HUES64 (cell line): ENCODE results near the gene SURF1.

ENCODE experiments used
- H3K27ac ChIP-seq: 2 replicates; pipeline ENCODE4 v1.7.0; 2013; ENCODE audit warnings: low read depth, low read length, inconsistent platforms
- H3K27me3 ChIP-seq: 2 replicates; pipeline ENCODE4 v1.6.1; 2013; ENCODE audit warnings: mild to moderate bottlenecking, low read length; ENCODE audit not compliant: insufficient read depth
- H3K36me3 ChIP-seq: 2 replicates; pipeline ENCODE4 v1.6.1; 2013; ENCODE audit warnings: mild to moderate bottlenecking, low read length; ENCODE audit not compliant: insufficient read depth
- H3K4me1 ChIP-seq: 2 replicates; pipeline ENCODE4 v1.6.1; 2013; ENCODE audit warnings: mild to moderate bottlenecking, low read length, moderate library complexity; ENCODE audit not compliant: insufficient read depth
- H3K4me3 ChIP-seq: 2 replicates; pipeline ENCODE4 v1.5.1; 2013; ENCODE audit warnings: mild to moderate bottlenecking, low read length, moderate library complexity
- H3K9ac ChIP-seq: 2 replicates; pipeline ENCODE4 v1.6.1; 2013; ENCODE audit warnings: mild to moderate bottlenecking, low read depth, low read length
- H3K9me3 ChIP-seq: 2 replicates; pipeline ENCODE4 v1.6.1; 2013; ENCODE audit warnings: low read depth, low read length; ENCODE audit not compliant: insufficient read depth
- WGBS: fragments of 150-250, 120-280 bp; methylation state at CpG from one replicate; pipeline ENCODE4 v1.1.7; 2013; ENCODE audit warnings: missing lambda C conversion rate; 5-methylcytosine and 5-hydroxymethylcytosine counted together

Gene SURF1

DNA sequence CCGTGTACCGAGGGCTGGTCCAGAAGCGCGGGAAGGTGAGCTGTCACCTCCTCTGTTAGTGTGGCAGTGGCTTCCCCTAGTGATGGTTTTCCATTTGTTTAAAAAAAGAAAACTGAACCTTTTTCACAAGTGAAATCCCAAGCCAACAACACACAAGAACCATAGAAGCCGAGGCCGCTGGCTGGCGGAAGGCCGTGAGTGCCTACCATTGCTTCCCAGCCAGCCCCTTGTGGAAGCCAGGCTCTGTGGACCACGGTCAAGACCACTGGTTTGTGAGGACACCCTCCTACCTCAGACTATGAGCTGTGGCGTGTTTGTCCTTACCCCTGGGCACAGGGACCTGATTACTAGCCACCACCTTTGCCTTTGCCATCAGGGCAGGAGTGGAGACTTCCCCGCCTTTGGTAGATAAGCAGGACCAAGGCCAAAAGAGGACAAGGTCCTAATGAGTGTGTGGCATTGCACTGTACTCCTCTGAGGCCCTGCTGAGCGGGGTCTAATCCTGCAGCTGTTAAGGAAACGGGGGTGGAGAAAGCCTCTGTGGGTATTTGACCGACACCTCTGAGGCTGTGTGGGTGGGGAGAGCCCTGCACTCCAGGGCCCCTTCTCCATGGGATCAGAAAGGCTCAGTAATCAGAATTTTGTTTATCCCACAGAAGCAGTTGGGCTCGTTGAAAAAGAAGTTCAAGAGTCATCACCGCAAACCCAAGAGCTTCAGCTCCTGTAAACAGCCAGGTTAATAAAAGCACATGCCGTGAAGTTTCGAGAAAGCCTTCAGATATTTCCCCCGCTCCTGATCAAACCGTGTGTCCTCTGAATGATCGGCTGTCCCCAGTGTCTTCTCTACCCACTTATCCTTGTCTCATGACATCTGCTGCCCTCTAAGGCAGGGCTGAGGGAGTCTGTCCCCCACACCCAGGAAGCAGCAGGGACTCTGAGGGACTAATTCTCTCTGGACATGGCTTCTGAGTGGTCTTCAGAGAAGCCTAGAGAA is 4.4 kb upstream of the SURF1 start:
- Histone ChIP-seq H3K36me3 (peaks cover 73% of the 10 kb centered on the region), H3K27ac (no peak overlapping the region), H3K9ac (no peak overlapping the region), H3K4me3 (no peak overlapping the region), H3K9me3 (no peaks in the 10 kb centered on the region), H3K27me3 (no peaks in the 10 kb centered on the region), H3K4me1 (peaks cover 7% of the 10 kb centered on the region)
- 94% methylated on average over 21 of the region's 21 CpGs for WGBS

DNA sequence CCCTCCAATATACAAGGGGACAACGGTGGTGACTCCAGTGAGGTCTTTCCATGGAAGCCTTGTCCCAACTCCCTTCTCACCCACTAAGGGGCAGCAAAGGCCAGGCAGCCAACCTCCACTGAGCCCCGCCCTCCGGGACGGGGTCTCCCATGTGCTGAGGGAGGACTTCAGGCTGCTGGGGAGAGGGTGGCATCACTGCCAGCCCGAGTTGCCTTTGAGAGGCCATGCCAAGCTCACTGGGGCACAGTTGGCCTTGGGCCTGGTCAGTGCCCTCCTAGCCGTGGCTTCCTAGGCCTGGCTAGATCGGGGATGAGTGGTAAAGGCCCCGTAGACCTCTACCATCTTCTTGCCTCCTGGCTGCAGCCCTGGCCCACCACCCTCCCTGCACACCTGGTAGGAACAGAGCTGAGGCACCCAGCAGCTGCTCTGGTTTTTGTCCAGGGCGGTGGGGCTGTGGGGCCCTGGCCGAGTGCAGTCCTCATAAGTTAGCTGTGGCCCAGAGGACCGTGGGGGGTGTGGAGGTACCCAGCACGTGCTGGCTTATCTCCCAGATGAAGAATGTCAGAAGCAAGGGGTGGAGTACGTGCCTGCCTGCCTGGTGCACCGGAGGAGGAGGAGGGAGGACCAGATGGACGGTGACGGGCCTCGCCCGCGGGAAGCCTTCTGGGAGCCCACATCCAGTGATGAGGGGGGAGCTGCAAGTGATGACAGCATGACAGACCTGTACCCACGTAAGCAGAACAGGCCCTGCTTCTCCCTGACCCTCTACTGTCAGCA is 3.3 kb upstream of the SURF1 start:
- no peaks in the 10 kb centered on the region for H3K27me3 ChIP-seq
- no peak overlapping the region for H3K9ac ChIP-seq
- H3K4me1 ChIP-seq, result peaks cover 7% of the 10 kb centered on the region
- H3K36me3 ChIP-seq, result peaks cover 62% of the 10 kb centered on the region
- 87% methylated on average over 20 of the region's 20 CpGs for WGBS
- H3K27ac ChIP-seq, result no peak overlapping the region
- no peaks in the 10 kb centered on the region for H3K9me3 ChIP-seq
- no peak overlapping the region for H3K4me3 ChIP-seq

DNA sequence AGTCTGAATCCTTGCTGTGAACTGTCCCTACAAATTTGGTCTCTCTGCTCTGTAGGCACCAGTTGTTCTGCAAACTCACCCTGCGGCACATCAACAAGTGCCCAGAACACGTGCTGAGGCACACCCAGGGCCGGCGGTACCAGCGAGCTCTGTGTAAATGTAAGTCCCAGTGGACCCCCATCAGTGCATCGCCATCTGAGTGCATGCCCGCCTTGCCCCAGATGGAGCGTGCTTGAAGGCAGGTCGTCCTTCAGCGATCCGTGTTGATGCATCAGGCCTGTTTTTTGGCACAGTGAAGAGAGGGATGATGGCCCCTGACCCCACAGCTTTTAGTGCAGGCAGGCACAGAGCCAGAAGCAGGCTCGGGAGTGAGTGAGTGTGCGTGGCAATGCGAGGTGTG is 1.4 kb upstream of the SURF1 start:
- Histone ChIP-seq H3K36me3 (peaks cover 59% of the 10 kb centered on the region), H3K9me3 (no peaks in the 10 kb centered on the region), H3K4me3 (peak overlapping the region; percentile 97), H3K27me3 (no peaks in the 10 kb centered on the region), H3K27ac (no peak overlapping the region), H3K4me1 (peaks cover 7% of the 10 kb centered on the region), H3K9ac (peak overlapping the region; percentile 71; the same call in 1 of the 2 replicates)
- WGBS, result 95% methylated on average over 14 of the region's 14 CpGs

DNA sequence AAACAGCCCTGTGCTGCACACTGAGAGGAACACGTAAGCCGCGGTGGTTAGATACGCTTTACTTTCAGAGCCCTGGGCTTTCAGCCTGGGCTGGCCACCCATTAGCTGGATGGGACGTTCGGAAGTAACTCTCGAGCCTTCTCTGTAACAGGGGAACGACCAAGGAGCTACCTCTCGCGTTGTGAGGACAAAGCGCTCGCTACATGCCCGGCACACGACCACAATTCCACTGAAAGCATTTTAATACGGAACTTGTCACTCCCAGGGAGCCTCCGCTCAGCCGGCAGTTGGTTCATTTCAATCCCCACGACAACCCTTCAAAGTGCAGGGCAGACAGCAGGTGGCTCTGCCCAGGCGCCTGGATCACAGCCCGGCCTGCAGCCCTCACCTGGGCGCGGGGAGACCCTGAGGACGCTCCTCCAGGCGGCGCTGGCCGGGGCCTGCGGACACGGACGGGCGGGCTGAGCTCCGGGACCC is 368 bp downstream of the SURF1 start:
- Histone ChIP-seq H3K27ac (peak overlapping the region; percentile 51), H3K9ac (peak overlapping the region; percentile 95), H3K4me1 (peaks cover 7% of the 10 kb centered on the region), H3K27me3 (no peaks in the 10 kb centered on the region), H3K4me3 (peak overlapping the region; percentile 97), H3K36me3 (peaks cover 58% of the 10 kb centered on the region), H3K9me3 (no peaks in the 10 kb centered on the region)
- WGBS, result 1% methylated on average over 30 of the region's 31 CpGs

DNA sequence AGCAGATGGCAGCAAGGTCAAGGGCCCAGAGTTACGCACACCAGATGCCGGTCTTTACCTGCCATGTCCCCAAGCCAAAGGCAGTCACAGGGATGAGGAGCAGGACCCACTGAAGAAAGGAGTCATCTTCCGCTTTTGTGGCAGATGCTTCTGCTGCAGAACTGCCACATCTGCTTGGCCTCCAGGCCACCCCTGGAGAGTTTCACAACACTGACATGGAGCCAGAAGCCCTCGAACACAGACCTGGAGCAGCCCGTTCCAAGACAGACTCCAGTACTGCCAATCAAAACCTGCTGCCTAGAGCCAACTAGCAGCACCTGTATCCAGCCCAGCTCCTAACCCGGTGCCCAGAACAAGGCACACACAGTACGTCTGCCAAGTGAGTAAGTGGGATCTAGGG is 1.5 kb downstream of the SURF1 start:
- Histone ChIP-seq H3K4me3 (peak overlapping the region; percentile 97; the same call in 1 of the 2 replicates), H3K36me3 (peaks cover 59% of the 10 kb centered on the region), H3K9me3 (no peaks in the 10 kb centered on the region), H3K27ac (no peak overlapping the region), H3K27me3 (no peaks in the 10 kb centered on the region), H3K9ac (0 out of 2 replicates have a peak overlapping the region, but pooled peaks have one; percentile 1), H3K4me1 (peaks cover 7% of the 10 kb centered on the region)
- 94% methylated on average over 7 of the region's 7 CpGs for WGBS

DNA sequence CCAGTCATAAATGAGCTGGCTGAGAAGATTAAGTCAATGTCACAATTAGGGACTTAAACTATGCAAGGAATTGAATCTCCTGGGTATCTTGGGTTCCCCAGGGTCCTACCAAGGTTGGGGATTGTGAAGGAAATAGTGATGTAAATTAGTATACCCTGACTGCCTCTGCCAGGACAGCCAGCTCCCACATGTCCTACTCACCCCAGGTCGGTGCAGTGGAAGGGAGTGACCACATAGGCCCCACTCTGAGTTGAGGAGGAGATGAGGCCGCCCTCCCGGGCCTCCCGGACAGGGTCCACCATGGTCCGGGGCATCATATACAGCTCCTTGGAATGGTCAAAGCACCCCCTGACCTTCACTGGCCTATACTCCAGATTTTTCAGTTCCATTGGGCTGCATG is 2.7 kb downstream of the SURF1 start:
- Histone ChIP-seq H3K27me3 (no peaks in the 10 kb centered on the region), H3K4me3 (no peak overlapping the region), H3K9me3 (no peaks in the 10 kb centered on the region), H3K27ac (no peak overlapping the region), H3K36me3 (peaks cover 66% of the 10 kb centered on the region), H3K4me1 (peaks cover 7% of the 10 kb centered on the region), H3K9ac (no peak overlapping the region)
- WGBS, result 96% methylated on average over 5 of the region's 5 CpGs

DNA sequence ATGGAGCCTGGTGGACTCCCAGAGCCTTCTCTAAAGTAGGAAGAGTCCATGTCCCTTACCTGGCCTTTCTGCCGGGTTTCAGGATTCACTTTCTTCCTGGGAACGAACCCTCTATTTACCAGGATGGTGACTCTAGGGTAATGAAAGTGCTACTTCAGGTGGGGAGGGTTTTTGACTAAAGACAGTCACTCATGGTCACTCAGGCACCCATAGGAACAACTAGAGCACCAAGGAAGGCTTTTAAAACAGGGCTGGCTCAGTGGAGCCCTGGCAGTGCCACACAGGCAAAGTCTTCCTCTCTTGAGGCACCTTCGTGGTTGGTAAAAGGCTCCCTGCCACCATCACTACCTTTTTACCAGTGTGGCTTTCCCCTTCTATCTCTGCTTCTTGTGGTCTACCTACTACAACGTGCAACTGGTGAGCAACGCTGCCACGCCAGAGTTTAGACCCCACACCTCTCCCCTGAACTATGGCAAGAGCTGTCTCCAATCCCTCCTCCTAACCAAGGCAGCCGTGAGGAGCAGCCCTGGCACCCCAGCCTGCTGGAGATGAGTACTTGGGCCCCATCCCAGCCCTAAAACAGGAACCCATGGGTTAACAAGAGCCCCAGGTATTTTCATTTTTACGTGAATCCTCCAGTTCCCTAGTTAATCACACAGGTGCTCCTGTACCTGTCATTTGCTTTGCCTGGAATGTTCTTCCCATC is 3.5 kb downstream of the SURF1 start:
- Histone ChIP-seq H3K27me3 (no peaks in the 10 kb centered on the region), H3K9ac (no peak overlapping the region), H3K4me1 (peaks cover 7% of the 10 kb centered on the region), H3K4me3 (no peak overlapping the region), H3K27ac (peak overlapping the region; percentile 1; the same call in 1 of the 2 replicates), H3K9me3 (no peaks in the 10 kb centered on the region), H3K36me3 (peaks cover 59% of the 10 kb centered on the region)
- whole genome bisulfite sequencing, result 92% methylated on average over 8 of the region's 8 CpGs

DNA sequence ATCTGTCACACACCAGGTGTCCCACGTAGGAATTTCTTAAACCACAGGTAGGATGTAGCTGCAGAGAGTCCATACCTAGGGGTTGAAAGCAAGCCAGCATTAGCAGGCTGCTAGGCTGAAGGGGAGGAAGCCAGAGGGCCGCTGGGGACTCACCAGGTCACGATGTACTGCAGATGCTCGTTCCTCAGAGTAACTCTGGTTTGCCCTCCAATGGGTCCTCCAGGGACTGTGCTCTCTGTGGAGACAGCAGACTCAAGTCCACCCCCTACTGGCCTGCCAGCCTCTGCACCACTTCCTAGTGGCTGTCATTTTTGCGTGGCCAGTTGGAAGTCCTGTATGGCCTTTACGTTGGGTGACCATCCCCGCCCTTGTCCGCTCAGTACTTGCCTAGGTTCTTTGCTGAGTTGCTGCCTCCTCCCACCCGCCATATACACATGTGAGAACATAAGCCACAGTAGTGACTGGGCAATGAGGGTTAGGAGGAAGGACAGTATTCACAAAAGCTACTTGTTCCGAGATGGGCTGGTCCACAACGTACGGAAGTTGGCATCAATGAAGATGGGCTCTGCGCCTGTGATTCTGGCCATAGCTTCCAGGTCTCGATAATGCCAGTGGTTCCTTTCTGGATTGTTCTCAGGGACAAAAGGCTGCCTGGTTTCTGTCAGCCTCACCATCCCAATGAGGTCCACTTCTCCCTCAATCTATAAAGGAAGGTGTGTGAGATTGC is 4.2 kb downstream of the SURF1 start:
- Histone ChIP-seq H3K27ac (peak overlapping the region; percentile 1; the same call in 1 of the 2 replicates), H3K4me1 (0 out of 2 replicates have a peak, but pooled peaks cover under 1% of the 10 kb centered on the region)

DNA sequence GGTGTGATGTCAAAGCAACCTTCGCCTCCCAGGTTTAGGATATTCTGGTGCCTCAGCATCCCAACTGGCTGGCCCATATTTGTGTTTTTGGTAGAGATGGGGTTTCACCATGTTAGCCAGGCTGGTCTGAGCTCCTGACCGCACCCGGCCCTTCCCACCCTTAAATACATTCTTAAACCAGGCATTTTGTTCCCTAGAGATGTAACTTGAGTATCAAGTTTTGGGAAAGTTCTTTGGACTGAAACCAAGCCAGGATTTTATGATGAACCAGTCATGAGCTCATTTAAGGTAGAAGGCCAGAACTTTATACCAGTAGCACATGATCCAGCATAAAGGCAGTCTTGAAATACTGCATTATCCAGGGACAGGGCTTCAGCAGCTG is 4.8 kb downstream of the SURF1 start:
- no peaks in the 10 kb centered on the region for H3K9me3 ChIP-seq
- no peak overlapping the region for H3K9ac ChIP-seq
- 90% methylated on average over 3 of the region's 3 CpGs for WGBS
- H3K4me1 ChIP-seq, result peaks cover 3% of the 10 kb centered on the region
- no peaks in the 10 kb centered on the region for H3K27me3 ChIP-seq
- H3K4me3 ChIP-seq, result no peak overlapping the region
- no peak overlapping the region; the same call in 1 of the 2 replicates for H3K27ac ChIP-seq
- H3K36me3 ChIP-seq, result peaks cover 55% of the 10 kb centered on the region

More for the DNA sequence above, 4.2 kb downstream of the SURF1 start:
- Histone ChIP-seq H3K9me3 (no peaks in the 10 kb centered on the region), H3K4me3 (no peak overlapping the region), H3K9ac (no peak overlapping the region), H3K27me3 (no peaks in the 10 kb centered on the region), H3K36me3 (peaks cover 55% of the 10 kb centered on the region)
- WGBS, result 81% methylated on average over 14 of the region's 14 CpGs

DNA sequence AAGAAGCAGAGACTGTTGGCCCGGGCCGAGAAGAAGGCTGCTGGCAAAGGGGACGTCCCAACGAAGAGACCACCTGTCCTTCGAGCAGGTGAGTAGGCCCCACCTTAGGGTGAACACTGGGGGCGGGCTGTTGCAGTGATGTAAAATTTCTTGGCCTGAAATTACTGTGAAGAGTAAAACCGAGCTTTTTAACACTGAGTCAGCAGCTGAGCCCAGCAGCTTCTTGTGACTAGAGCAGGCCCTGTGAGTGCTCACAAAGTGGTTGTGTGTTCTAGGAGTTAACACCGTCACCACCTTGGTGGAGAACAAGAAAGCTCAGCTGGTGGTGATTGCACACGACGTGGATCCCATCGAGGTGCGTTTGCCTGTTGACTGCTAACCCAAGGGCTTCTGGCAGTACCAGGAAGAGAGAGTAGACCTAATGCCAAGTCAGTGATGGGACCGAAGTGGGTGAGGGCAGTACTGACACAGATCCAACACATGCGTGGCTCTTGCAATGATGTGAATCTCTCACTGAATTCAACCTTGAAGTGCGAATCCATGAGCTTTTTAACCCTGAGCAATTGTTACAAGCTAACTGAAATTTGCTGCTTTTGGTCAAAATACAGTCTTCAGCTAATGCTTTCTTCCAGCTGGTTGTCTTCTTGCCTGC is 6.2 kb downstream of the SURF1 start:
- H3K4me1 ChIP-seq, result peaks cover 7% of the 10 kb centered on the region
- 89% methylated on average over 15 of the region's 15 CpGs for WGBS

More for the DNA sequence above, 6.2 kb downstream of the SURF1 start:
- Histone ChIP-seq H3K27ac (peak overlapping the region; percentile 97; the same call in 1 of the 2 replicates), H3K9me3 (no peaks in the 10 kb centered on the region), H3K9ac (peak overlapping the region; percentile 100), H3K36me3 (peaks cover 69% of the 10 kb centered on the region), H3K4me3 (peak overlapping the region; percentile 89), H3K27me3 (no peaks in the 10 kb centered on the region)
